ENCODE data around the gene RASSF1. TPM values are rescaled to one million over a fixed set of nuclear protein-coding genes. Genes with fewer than 3 reads are reported as not detected.
A peak's percentile ranks its signal among the peaks of the same experiment; 100 is the strongest.
"Not testable (repeated sequence)": the region's sequence is repeated elsewhere in the genome, so short reads cannot be mapped to it uniquely, and the experiment has no call there.

Gene RASSF1
- total RNA-seq, 1 donor from 2014 or later: 13.6 TPM

DNA sequence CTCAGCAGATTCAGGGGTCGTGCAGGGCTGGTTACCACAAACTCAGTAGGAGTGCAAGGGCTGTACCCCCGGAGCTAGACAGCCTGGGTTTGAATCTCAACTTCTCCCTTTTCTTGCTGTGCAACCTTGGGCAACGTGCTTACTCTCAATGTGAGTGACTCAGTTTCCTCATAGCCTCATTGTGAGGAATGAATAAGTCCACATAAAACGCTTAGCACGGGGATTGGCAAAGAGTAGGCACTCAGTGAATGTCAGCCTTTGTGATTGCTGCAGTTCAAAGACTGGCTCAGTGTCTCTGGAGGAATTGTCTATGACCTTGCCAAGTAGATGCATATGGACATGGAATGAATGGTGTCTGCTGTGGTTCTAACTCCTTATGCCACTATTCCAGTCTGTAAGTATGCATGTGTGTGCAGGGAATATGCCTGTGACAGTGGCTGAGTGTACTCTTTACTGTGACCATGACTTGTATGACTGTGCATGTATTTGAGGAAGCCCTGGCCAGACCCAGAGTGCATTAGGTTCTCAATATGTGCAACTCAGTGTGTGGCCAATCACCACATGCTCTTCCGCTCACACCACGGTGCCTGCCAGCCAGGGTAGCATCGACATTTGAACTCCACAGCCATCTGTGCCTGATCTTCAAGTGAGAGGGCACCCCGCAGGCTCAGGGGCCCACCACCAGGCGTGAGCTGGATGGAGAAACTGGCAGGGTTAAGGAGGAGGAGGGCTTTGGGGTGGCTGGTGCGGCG is 40.5 kb downstream of the RASSF1 start:
- peak; percentile 12 for ATAC-seq

DNA sequence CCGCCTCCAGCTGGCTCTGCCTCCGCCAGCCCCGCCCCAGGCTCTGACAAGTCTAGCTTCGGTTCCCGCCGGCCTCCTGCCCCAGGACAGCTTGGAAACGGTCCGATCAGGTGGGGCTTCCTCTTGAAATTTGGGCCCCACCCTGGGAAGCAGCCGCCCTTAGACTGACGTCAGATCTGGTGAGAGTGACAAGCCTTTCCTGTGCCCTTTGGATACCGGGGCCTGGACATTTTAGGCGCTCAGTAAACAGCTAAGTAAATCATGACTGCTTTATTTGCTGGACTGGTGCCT is 41.1 kb downstream of the RASSF1 start:
- ATAC-seq: no peak

GRCh38 chr3:50298836-50299637 is 41.6 kb downstream of the RASSF1 start, which contains the start of the genes HYAL3 and NAA80:
HYAL3 (minus strand) TSS chr3:50299405; CDS start chr3:50295602, 3,803 bp downstream.
NAA80 (minus strand) TSS chr3:50299405; CDS start chr3:50297463, 1,942 bp downstream.
- peak; percentile 91 for ATAC-seq

GRCh38 chr3:50297896-50298725 is 42.5 kb downstream of the RASSF1 start:
- no peak for ATAC-seq

DNA sequence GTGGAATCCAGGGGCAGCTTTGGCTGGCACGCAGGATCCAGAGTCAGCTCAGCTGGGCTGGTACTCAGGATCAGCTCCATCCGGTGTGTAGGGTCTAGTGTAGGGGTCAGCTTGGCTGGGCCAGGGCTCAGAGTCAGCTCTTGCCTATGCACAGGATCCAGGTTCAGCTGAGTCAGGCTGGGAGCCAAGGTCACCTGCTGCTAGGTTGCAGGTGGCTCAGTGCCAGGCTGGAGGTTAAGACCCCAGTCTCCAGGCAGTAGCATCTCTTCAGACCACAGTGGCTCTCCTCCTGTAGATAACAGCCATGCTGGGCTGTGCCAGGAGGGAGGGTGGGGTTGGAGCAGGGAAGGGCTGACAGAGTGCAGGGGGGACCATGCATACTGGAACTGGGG is 43.3 kb downstream of the RASSF1 start:
- ATAC-seq: no peak

- ATAC-seq: no peak
These were observed 43.8 kb downstream of the RASSF1 start for GRCh38 chr3:50296721-50297383.

GRCh38 chr3:50295553-50296431 is 44.8 kb downstream of the RASSF1 start:
- no peak for ATAC-seq

DNA sequence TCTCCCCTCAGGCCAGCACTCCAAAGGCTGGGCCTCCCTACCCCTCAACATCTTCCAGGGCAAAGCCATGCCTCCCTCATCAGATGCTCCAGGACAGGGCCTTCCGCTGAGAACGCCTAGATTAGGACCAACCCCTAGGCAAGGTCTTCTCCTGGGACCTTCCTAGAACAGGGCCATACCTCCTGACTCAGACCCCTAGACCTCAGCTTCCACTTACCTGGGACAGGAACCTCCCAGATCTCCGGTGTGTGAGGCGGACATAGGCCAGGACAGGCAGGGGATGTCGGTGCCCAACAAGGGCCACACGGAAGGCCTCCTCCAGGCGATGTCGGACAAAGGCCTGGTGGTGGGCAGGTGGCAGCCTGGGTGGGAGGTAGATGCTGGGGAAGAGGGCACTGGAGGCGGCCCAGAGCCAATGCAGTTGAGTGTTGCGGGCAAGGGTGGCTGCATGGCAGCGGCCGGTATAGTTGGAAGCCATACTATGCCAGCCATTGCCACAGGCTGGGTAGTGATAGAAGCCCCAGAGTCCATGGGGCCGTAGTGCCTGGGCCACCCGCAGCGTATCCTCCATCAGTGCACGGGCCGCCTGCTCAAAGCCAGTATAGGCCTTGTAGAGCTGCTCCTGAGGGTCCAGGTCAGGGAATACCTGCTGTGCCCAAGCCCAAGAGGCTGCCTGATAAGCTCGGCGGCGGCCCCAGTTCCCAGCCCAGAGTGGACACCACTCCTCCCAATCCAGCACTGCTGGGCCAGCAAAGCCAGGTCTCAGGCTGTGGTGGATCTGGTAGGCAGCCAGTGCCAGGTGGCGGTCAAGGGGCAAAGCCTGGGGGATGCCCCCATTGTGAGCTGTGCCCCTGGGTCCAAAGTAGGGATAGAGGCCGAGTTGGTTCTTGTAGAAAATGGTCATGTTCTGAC is 45.9 kb downstream of the RASSF1 start:
- no peak for ATAC-seq

GRCh38 chr3:50294089-50294488 is 46.5 kb downstream of the RASSF1 start:
- ATAC-seq: no peak

- ATAC-seq: no peak
These were observed 47.4 kb downstream of the RASSF1 start for GRCh38 chr3:50293079-50293801.

GRCh38 chr3:50292159-50293078 is 48.2 kb downstream of the RASSF1 start, which contains the start of gene IFRD2:
IFRD2 (minus strand) TSS chr3:50292429; CDS start chr3:50292274, 155 bp downstream.
- peak; percentile 92 for ATAC-seq

GRCh38 chr3:50290161-50290641 is 50.4 kb downstream of the RASSF1 start:
- no peak for ATAC-seq

- no peak for ATAC-seq
These were observed 51.5 kb downstream of the RASSF1 start for GRCh38 chr3:50289130-50289529.

DNA sequence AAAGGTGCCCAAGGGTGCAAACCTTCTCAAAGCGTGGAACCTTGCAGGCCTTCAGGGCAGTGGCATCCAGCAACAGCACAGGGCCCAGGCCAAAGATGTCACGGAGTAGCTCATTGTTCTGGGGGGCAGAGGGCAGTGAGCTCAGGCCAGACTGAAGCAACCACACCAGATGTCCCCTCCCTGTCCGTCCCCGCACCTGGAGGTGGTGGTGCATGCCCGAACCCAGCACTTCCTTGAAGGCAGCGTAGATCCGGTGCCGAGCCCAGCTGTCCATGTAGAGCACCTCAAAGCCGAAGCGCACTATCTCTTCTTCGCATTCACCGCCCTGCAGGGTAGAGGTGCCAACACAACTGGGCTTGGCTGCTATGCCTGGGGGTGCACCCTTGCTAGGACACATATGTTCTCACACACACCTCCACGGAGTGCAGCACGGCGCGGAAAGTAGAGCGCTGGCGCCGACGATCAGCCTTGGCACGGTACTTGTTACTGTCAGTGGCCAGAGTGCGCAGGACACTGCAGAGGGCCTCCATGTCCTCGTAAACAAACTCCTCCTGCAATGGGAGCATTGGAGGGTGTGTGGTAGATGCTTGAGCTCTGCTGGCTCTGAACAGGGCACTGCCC is 52.1 kb downstream of the RASSF1 start:
- ATAC-seq: no peak

DNA sequence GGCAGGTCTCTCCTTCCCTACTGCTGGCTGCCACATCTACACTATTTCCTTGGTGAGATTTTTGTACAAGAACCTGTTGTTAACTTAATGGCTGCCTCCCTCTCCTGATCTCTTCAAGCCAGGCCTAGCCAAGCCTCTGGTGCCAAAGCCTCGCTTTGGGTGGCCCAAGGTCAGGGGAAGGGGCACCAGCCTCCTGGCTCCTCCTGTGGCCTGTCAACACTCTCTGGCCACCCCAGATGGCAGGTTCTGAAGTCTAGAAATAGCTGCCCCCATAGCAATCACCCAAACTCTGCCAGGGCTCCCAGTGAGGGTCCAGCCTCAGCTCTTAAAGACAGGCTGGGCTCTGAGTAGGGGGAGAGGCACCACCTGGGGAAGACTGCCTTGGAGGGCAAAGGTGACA is 53.4 kb downstream of the RASSF1 start:
- ATAC-seq: no peak

DNA sequence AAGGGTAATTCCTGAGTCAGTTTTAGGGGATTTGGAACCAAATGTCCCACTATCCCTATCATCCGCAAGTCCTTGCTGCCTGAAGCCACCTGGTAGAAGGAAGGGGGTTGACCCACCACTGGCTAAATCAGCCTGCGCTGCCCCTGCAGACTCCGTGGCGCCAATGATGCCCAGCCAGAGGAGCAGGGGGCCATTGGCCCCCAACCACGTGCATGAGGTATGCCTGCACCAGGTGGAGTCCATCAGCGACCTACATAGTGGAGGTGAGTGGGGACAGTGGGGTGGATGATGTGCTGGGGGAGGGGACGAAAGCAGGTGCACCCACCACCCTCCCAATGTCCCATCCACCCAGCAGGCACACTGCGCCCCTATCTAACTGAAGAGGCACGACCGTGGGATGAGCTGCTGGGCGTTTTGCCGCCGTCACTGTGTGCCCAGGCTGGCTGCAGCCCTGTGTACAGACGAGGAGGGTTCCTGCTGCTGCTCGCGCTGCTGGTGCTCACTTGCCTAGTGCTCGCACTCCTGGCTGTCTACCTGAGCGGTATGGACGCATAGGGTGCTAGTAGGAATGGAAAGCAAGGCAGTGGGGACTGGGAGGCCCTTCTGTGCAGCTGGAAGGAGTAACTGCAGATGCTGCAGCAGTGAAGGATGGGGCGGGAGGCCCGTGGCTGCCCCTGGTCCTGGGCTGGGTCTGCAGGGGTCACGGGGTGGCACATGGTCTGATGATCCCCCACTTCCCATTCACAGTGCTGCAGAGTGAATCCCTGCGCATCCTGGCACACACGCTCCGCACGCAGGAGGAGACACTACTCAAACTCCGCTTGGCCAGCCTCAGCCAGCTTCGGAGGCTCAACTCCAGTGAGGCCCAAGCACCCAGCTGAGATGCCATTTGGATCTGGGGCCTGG is 54.1 kb downstream of the RASSF1 start:
- peak; percentile 2 for ATAC-seq

GRCh38 chr3:50284121-50284520 is 56.5 kb downstream of the RASSF1 start:
- not testable (repeated sequence) for ATAC-seq

Data from esophagus mucosa (tissue), 1 donor.